HepG2 (cell line): Measurements from ENCODE around the gene TRPT1. TPM values are rescaled to one million over a fixed set of nuclear protein-coding genes. Genes with fewer than 3 reads are reported as not detected.

ENCODE experiments used
- CENPT ChIP-seq: sonication (generic); formaldehyde crosslinking; IDR thresholded peaks from 2 replicates; pipeline ENCODE4 v1.8.0; 2022; ENCODE audit warnings: low read depth, mild to moderate bottlenecking, moderate library complexity, missing genetic modification reagents
- DRAP1 ChIP-seq: IDR thresholded peaks from 2 replicates; pipeline ENCODE4 v1.6.1; 2016; ENCODE audit warnings: missing genetic modification reagents, missing compliant biosample characterization
- ELF1 ChIP-seq: sonication (generic); formaldehyde crosslinking; IDR thresholded peaks from 2 replicates; pipeline ENCODE4 v1.4.0; 2020; ENCODE audit warnings: missing genetic modification reagents
- FOXK2 ChIP-seq: fragments of 450-650 bp; IDR thresholded peaks from 2 replicates; pipeline ENCODE4 v1.6.1; 2016
- GABPA ChIP-seq, 2 experiments: IDR thresholded peaks; 2 replicates each; pipeline ENCODE4 v1.6.1; 2011 to 2016; ENCODE audit warnings: low read depth in 2 of 2, low read length in 1 of 2, missing biosample characterization in 1 of 2, missing genetic modification characterization in 1 of 2
- HIC2 ChIP-seq: sonication (generic); formaldehyde crosslinking; IDR thresholded peaks from 2 replicates; pipeline ENCODE4 v1.9.0; 2022; ENCODE audit warnings: low read depth, missing genetic modification reagents
- HMG20B ChIP-seq: conservative IDR thresholded peaks from 2 replicates; pipeline ENCODE4 v1.6.1; 2016; ENCODE audit warnings: missing genetic modification reagents, missing compliant biosample characterization
- HOXD1 ChIP-seq: sonication (generic); formaldehyde crosslinking; IDR thresholded peaks from 2 replicates; pipeline ENCODE4 v1.5.0; 2020; ENCODE audit warnings: missing genetic modification reagents
- IRF2 ChIP-seq: IDR thresholded peaks from 2 replicates; pipeline ENCODE4 v1.6.1; 2018; ENCODE audit warnings: missing genetic modification reagents, missing compliant biosample characterization
- MATR3 ChIP-seq: sonication (generic); formaldehyde crosslinking; IDR thresholded peaks from 2 replicates; pipeline ENCODE4 v1.4.0; 2020; ENCODE audit warnings: missing genetic modification reagents
- MBD4 ChIP-seq: IDR thresholded peaks from 2 replicates; pipeline ENCODE4 v1.6.1; 2012; ENCODE audit warnings: low read length, inconsistent platforms, borderline replicate concordance
- MTA1 ChIP-seq: sonication (generic); formaldehyde crosslinking; IDR thresholded peaks from 2 replicates; pipeline ENCODE4 v1.4.0; 2020; ENCODE audit warnings: missing genetic modification reagents, mild to moderate bottlenecking, borderline replicate concordance
- MXI1 ChIP-seq: IDR thresholded peaks from 3 replicates; pipeline ENCODE4 v1.6.1; 2012; ENCODE audit warnings: low read depth, low read length, inconsistent platforms, borderline replicate concordance
- NR3C1 ChIP-seq: sonication (generic); formaldehyde crosslinking; IDR thresholded peaks from 2 replicates; pipeline ENCODE4 v1.4.0; 2020; ENCODE audit warnings: missing genetic modification reagents
- NRL ChIP-seq: sonication (generic); formaldehyde crosslinking; IDR thresholded peaks from 2 replicates; pipeline ENCODE4 v1.5.0; 2020; ENCODE audit warnings: missing genetic modification reagents, mild to moderate bottlenecking, moderate library complexity, borderline replicate concordance
- PAF1 ChIP-seq: IDR thresholded peaks from 2 replicates; pipeline ENCODE4 v1.6.1; 2016; ENCODE audit warnings: missing genetic modification reagents, missing compliant biosample characterization
- REPIN1 ChIP-seq: sonication (generic); formaldehyde crosslinking; IDR thresholded peaks from 2 replicates; pipeline ENCODE4 v1.8.0; 2022; ENCODE audit warnings: missing genetic modification reagents, low read depth, mild to moderate bottlenecking, borderline replicate concordance
- SIX1 ChIP-seq: sonication (generic); formaldehyde crosslinking; IDR thresholded peaks from 2 replicates; pipeline ENCODE4 v1.4.0; 2020; ENCODE audit warnings: missing genetic modification reagents, borderline replicate concordance
- SOX6 ChIP-seq, 2 experiments: fragments of 450-650 bp in 1 of 2; sonication (generic) in 1 of 2; formaldehyde crosslinking in 1 of 2; IDR thresholded peaks; 2 replicates each; pipeline versions ENCODE4 v1.4.0 to v1.6.1; 2017 to 2020; ENCODE audit warnings: antibody characterized with exemption in 1 of 2, mild to moderate bottlenecking in 1 of 2, missing genetic modification reagents in 1 of 2
- SRSF1 ChIP-seq: fragments of 200-400 bp; formaldehyde crosslinking; optimal IDR thresholded peaks from 2 replicates; pipeline ENCODE3; 2017; ENCODE audit warnings: mild to moderate bottlenecking, low read depth, low read length, moderate library complexity
- ZFAT ChIP-seq: sonication (generic); formaldehyde crosslinking; conservative IDR thresholded peaks from 2 replicates; pipeline ENCODE4 v1.8.1; 2023; ENCODE audit warnings: missing genetic modification reagents, inconsistent platforms
- ZMYM3 ChIP-seq: sonication (generic); formaldehyde crosslinking; IDR thresholded peaks from 2 replicates; pipeline ENCODE4 v1.5.1; 2020; ENCODE audit warnings: mild to moderate bottlenecking, missing genetic modification reagents
- ZNF3 ChIP-seq: IDR thresholded peaks from 2 replicates; pipeline ENCODE4 v1.7.0; 2017; ENCODE audit warnings: inconsistent platforms
- ZNF33A ChIP-seq: sonication (generic); formaldehyde crosslinking; IDR thresholded peaks from 2 replicates; pipeline ENCODE4 v1.5.1; 2020; ENCODE audit warnings: missing genetic modification reagents, mild to moderate bottlenecking, moderate library complexity, borderline replicate concordance
- polyA plus RNA-seq, 8 experiments: library from polyadenylated mRNA; depleted of rRNA in 3 of 8; stranded (reverse) in 7 of 8; unstranded in 1 of 8; fragments of >200 nt; fragmentation: Illumina TruSeq in 4 of 8; extraction: Trizol in 4 of 8; gene quantifications; 2 replicates each; pipeline versions ENCODE4 v1.2.1 to v1.2.3, GENCODE V29; 2011 to 2016; ENCODE audit warnings: low read depth in 4 of 8, missing spikeins in 1 of 8, mixed read lengths in 1 of 8; ENCODE audit not compliant: insufficient read depth in 1 of 8
- total RNA-seq, 5 experiments: library from RNA; depleted of rRNA; stranded (reverse); fragments of >200 nt; fragmentation: Illumina TruSeq; extraction: Trizol; gene quantifications; 2 replicates each; pipeline ENCODE4 v1.2.3, GENCODE V29; 2016; ENCODE audit warnings: low read depth in 1 of 5
- TF ChIP-seq, protein P1 (sequence below): sonication (generic); formaldehyde crosslinking; IDR thresholded peaks from 2 replicates; pipeline ENCODE4 v1.9.0; 2021; ENCODE audit warnings: missing genetic modification reagents, borderline replicate concordance
- TF ChIP-seq, protein P2 (sequence below): sonication (generic); formaldehyde crosslinking; IDR thresholded peaks from 2 replicates; pipeline ENCODE4 v1.8.1; 2023; ENCODE audit warnings: mild to moderate bottlenecking, missing genetic modification reagents, borderline replicate concordance

The TRPT1 gene
- total and polyA plus RNA-seq, 2 of the 13 experiments (the other 11 are each of a cell fraction or from before 2014, with no cell fraction given) = 24.8 to 40.7 TPM

DNA sequence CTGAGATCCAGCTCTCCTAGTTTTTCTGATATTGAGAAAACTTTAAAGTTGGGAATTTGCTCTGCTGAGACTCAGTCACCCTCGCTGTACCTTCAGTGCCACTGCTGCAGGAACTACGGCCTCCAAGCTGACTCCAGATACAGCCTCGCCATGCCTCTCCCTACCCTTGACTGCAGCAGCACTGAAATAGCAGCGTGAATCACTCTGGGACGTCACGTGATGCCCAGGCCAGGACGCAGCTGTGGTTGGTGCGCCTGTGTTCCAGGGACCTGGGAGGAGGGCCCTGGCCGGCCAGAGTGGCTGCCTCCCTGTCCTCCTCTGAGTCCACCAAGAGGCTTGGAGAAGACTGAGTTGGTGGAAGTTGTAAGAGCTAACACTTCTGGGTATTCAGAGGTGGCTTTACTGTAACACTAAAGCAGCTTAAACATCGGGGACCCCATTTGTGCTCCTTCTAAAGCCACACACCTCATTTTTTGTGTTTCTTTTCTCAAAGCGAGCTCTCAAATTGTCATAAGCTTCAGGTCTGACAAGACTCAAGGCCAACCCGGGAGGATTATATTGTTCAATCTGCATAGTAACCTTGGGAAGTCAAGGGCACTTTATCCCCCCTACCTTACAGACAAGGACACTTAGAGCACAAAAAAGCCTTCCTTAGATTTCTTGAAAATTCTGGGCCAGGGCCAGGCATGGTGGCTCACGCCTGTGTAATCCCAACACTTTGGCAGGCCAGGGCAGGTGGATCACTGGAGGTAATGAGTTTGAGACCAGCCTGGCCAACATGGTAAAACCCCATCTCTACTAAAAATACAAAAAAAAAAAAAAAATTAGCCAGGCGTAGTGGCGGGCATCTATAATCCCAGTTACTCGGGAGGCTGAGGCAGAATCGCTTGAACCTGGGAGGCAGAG is 44.2 kb downstream of the TRPT1 start (continued):
- TF ChIP-seq SOX6 (IDR thresholded peaks at IDR 0.05) = no peak
- TF ChIP-seq SOX6 (CRISPR knock-in tag; IDR thresholded peaks at IDR 0.05) = peak; percentile 39; the same call in 1 of the 2 replicates
- no peak for TF ChIP-seq MBD4
- no peak for TF ChIP-seq HMG20B (CRISPR knock-in tag)
- TF ChIP-seq IRF2 (CRISPR knock-in tag) = peak; percentile 33; the same call in 1 of the 2 replicates
- no peak; the same call in 1 of the 2 replicates for TF ChIP-seq ELF1 (CRISPR knock-in tag)
- TF ChIP-seq SIX1 = no peak
- no peak for TF ChIP-seq FOXK2
- no peak for TF ChIP-seq CENPT
- no peak for TF ChIP-seq PAF1
- TF ChIP-seq HIC2 (CRISPR knock-in tag) = no peak
- TF ChIP-seq NR3C1 (CRISPR knock-in tag) = no peak
- TF ChIP-seq, protein P1, sequence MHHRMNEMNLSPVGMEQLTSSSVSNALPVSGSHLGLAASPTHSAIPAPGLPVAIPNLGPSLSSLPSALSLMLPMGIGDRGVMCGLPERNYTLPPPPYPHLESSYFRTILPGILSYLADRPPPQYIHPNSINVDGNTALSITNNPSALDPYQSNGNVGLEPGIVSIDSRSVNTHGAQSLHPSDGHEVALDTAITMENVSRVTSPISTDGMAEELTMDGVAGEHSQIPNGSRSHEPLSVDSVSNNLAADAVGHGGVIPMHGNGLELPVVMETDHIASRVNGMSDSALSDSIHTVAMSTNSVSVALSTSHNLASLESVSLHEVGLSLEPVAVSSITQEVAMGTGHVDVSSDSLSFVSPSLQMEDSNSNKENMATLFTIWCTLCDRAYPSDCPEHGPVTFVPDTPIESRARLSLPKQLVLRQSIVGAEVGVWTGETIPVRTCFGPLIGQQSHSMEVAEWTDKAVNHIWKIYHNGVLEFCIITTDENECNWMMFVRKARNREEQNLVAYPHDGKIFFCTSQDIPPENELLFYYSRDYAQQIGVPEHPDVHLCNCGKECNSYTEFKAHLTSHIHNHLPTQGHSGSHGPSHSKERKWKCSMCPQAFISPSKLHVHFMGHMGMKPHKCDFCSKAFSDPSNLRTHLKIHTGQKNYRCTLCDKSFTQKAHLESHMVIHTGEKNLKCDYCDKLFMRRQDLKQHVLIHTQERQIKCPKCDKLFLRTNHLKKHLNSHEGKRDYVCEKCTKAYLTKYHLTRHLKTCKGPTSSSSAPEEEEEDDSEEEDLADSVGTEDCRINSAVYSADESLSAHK (CRISPR knock-in tag) = no peak
- TF ChIP-seq ZFAT (CRISPR knock-in tag) = no peak
- no peak for TF ChIP-seq GABPA (IDR thresholded peaks at IDR 0.05; ENCODE audit: low read depth, low read length)
- no peak for TF ChIP-seq GABPA (CRISPR knock-in tag; IDR thresholded peaks at IDR 0.05; ENCODE audit: low read depth)
- no peak for TF ChIP-seq REPIN1
- TF ChIP-seq, protein P2, sequence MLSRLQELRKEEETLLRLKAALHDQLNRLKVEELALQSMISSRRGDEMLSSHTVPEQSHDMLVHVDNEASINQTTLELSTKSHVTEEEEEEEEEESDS (CRISPR knock-in tag) = no peak
- TF ChIP-seq ZMYM3 (CRISPR knock-in tag) = peak; percentile 43; the same call in 1 of the 2 replicates
- TF ChIP-seq MATR3 = no peak
- no peak for TF ChIP-seq SRSF1
- no peak for TF ChIP-seq ZNF3 (CRISPR knock-in tag)
- TF ChIP-seq HOXD1 (CRISPR knock-in tag) = no peak
- TF ChIP-seq DRAP1 = peak; percentile 90
- TF ChIP-seq MTA1 (CRISPR knock-in tag) = no peak
- no peak for TF ChIP-seq ZNF33A
- TF ChIP-seq NRL = 0 out of 2 replicates have a peak, but pooled peaks have one; percentile 16
- peak; percentile 58; the same call in 1 of the 3 replicates for TF ChIP-seq MXI1
